GM21737 (cell line): Measurements from ENCODE around the gene UBE2L3.
"Not testable (repeated sequence)": the region's sequence is repeated elsewhere in the genome, so short reads cannot be mapped to it uniquely, and the experiment has no call there.

ENCODE experiments used
- ATAC-seq: cut with Tn5 transposase; IDR thresholded peaks from one replicate; pipeline ENCODE4 v1.9.1; 2021; ENCODE audit warnings: mild to moderate bottlenecking, moderate library complexity; ENCODE audit not compliant: unreplicated experiment

UBE2L3 gene

DNA sequence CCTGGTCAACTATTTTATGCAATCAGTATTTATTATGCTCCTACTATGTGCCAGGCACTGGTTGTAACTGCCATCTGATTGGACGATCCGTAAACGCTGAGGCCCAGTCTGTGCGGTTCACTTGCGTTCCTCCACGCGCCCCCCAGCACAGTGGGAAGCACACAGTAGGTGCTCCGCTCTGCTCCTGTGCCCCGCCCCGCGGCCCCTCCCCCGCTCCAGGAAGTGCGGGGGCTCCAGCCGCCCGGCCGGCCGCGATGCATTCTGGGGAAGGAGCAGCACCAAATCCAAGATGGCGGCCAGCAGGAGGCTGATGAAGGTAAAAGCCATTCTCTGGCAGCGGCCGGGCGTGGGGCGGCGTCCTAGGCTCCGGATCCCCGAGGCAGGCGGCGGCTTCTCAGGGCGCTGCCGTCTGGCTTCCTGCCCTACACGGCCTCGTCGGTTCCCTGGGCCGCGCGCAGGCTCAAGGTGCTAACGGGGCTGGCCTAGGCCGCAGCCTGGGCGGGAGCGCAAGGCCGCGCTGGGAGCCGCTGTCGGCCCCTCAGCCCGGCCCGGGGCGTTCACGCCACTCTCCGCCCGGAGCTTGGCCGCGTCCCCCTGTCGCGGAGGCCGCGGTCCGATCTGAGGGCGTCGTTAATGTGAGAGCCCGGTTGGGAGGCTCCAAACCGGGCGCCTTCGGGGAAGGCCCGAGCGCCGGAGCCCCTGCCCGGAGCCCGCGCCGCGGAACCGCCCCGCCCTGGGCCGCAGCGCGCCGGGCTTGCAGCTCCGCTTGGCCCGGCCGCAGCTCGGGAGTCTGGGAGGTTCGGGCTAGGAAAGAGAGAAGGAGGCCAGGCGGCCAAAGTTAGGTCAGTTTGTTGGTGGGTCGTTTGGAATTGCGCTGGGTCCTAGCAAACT lies at the start of gene UBE2L3:
Gene UBE2L3 (plus strand): TSS at position 259 of the 891 bp plus-strand sequence. CDS start 31 bp downstream, at position 290.
- peak; percentile 66 for ATAC-seq

DNA sequence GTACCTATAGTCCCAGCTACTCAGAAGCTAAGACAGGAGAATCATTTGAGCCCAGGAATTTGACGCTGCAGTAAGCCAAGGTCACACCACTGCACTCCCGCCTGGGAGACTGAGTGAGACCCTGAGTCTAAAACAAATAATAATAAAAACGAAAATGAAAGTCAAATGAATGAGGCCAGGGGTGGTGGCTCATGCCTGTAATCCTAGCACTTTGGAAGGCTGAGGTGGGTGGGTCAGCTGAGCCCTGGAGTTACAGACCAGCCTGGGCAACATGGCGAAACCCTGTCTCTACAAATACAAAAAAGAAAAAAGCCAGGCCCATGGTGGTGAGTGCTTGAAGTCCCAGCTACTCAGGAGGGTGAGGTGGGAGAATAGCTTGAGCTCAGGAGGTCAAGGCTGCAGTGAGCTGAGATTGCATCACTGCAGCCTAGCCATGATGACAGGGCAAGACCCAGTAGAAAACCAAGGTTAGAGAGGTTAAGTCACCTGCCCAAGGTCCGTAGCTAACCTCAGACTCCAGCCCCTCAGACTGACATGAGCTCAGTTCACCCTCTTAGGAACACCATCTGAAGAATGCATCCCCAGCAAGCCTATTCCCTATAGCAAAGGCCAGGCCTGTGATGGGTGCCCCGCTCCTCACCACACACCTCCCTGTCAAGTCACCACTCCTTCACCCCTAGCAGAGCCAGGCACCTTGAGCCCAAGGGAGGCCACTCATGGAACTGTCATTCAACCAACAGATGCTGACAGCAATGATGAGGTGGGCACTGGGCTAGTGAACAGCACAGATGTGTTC lies 40.6 kb upstream of the UBE2L3 start:
- not testable (repeated sequence) for ATAC-seq

DNA sequence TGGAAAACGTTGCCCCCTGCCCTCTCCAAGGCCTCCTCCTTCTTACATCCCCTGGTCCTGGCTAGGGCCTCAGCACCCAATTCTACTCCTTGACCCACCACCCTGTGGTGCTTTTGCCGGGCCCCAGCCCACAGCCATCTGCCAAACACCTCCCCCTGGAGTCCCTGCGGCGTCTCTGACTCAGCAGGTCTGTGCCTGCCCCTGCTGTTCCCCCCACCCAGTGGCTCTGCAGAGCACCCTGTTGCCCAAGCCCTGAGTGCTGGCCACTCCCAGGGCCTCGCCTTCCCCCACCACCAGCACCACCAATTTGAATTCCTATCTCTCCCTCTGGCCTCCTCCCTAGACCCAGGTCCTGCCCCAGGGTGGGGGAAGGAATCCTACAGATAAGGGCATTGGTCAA lies 36.0 kb upstream of the UBE2L3 start:
- ATAC-seq: not testable (repeated sequence)

DNA sequence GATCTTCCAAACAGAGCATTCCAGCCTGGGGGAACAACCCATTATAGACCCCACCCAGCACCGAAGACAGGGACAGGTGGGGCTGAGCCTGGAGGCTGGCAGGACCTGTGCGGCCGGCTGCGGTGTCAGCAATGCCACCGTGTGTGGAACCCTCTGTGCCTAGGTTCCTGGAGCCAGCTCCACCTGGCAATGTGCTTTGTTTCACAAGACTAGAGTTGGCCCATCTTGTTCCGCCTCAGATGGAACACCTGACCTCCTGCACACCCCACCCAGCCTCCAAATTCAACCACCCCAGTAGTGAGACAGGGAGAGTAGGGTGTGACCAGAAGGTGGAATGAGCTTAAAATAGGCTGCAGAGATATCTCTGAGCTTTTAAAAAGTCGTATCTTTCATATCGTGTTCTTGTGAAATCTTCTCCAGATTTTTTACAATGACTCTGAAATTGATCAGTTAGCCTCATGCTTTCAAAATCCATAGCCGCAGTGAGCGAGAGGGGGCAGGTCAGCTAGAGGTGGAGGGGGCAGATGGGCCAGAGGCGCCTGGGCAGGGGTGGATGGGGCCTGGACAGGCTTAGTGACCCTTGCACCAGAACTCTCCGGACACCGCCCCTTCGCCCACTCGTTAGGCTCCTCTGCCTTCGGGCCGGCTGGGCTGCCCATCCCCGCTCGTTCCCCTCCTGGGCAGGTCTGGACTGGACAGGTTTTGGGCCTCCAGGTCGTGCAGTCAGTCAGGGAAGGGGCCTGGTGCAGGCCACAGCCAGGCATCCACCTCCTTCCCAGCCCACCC lies 34.5 kb upstream of the UBE2L3 start:
- not testable (repeated sequence) for ATAC-seq

- ATAC-seq: not testable (repeated sequence)
Measured at GRCh38 chr22:21539862-21540261, 27.7 kb upstream of the UBE2L3 start.

DNA sequence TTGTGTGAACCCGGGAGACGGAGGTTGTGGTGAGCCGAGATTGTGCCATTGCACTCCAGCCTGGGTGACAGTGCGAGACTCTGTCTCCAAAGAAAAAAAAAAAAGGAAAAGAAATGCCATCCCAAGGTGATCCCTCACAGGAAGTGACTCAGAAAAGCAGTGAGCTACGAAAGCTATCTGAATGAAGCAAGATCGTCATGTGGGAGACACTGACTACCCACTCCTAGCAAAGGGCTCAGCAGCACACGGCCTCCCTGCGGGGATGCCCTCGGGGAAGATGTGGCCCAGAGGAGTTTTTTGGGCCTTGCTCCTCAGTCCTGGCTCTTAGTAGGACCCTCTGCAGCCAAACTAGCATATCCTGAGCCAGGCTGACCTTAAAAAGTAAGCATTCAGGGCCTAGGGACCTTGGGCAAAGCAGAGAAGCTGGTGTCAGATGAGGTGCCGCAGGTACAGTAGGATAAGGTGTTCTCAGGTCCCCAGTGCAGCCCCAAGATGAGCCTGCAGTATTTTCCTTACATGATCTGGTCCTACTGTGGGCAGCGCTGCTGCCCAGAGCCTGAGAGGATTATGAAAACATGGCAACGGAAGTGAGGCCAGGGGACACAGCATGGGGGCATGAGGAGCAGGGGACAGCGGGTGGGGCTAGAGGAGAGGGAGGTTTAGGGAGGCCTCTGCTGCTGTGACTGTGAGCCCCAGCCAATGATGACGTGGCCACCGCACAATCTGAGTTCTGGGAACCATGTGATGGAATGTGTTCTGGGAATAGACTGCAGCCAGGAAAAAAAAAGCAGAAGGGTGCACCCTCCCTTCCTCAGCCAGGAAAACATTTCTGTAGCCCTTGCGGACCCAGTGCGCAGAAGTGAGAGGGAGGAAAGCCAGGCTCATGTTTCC lies 22.8 kb upstream of the UBE2L3 start:
- not testable (repeated sequence) for ATAC-seq

DNA sequence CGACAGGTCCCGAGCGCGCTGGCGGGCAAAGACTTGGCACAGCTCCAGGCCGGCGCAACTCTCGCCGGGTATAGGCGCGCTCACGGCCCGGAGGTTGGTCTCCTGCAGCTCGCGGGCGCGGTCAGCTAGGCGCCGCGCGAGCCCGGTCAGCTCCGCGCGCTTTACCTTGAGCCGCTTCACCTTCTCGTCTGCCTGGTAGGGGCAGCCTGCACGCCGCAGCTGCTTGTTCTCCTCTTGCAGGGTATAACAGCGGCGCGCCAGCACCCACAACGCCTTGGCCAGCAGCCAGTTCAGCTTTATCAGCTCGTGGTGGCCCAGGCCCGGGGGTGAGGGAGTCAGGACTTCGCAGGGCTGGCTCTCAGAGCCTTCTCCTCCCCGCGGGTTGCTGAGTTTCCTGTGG lies 18.0 kb upstream of the UBE2L3 start:
- peak; percentile 10 for ATAC-seq

- peak; percentile 58 for ATAC-seq
Measured at GRCh38 chr22:21550008-21550677, 17.4 kb upstream of the UBE2L3 start.

DNA sequence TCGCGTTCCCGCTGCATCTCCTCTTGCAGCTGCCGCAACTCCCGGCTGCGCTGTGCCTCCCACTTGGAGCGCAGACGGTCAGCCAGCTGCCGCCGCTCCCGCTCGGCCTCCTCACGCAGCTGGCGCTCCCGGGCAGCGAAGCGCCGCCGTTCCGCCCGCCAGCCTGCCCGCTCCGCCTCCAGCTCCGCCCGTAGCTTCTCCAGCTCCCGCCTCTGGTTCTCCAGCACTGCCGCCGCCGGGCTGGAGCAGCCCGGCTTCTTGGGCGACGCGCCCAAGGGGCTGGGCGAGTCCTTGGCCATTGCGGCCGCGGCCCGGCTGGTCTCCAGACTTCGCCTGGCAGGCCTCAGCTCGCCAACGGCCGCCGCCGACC lies 16.9 kb upstream of the UBE2L3 start:
- ATAC-seq: peak; percentile 19

DNA sequence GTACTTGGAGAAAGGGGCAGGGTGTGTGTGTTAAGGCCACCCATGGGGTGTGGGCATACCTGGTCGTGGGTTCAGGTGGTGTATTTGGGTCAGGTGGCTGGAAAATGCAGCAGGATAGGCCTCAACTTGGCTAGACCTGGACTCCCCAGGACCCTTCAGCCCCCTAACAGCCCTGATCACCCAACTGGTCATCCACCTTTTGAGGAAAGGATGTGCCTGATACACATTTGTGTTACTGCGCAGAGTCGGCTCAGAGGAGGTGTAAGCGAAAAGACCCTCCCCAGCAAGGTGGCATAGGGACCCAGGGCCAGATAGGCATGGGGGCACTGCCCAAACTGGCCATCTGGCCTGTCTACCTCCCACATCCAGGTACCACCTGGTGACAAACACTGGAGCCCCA lies 16.2 kb upstream of the UBE2L3 start, which contains the start of gene RIMBP3C:
Gene RIMBP3C (minus strand): TSS at position 101 of the 400 bp plus-strand sequence. CDS start 485 bp downstream, outside the sequence.
- not testable (repeated sequence) for ATAC-seq

DNA sequence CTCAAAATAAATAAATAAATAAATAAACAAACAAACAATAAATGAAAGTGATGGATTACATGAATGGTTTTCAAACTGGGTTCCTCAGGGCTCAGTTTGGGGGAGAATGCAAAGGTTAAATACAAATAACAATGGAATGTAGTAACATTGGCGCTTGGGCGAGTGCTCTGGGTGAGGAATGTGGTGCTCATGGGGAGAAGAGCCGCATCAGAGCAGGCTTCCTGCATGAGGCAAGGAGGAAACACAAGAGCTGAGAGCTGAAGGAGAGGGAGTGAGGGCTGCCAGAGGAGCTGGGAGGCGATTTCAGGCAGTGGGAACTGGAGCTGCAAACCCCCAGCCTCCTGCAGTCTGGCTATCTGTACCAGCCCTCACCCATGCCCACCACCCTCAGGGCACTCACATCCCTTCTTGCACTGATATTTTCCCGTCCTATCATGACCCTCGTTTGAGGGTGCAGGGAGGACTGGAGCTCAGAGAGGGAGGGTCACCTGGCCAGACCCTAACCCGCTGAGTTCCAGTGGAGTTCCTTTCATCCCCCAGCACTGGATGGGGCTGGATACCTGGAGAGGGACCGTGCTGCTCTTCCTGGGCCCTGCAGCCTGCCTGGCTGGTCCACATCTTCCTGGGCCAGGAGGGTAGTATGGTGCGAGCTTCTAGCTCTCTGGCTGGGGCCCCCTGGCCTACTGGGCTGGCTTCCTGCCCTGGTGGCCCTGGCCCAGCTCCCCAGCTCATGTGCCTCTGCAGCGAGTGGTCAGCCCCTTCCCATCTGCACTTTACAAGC lies 8.0 kb upstream of the UBE2L3 start:
- not testable (repeated sequence) for ATAC-seq

- not testable (repeated sequence) for ATAC-seq
Measured at GRCh38 chr22:21560657-21561056, 6.9 kb upstream of the UBE2L3 start.

DNA sequence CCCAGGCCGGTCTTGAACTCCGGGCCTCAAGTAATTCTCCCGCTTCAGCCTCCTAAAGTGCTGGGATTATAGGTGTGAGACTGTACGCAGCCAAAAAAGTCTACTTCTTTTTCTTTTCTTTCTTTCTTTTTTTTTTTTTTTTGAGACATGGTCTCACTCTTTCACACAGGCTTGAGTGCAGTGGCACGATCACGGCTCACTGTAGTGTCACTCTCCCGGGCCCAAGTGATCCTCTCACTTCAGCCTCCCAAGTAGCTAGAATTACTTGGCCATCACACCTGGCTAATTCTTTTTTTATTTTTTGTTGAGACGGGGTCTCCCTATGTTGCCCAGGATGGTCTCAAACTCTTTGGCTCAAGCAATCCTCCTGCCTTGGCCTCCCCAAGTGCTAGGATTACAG lies 3.6 kb upstream of the UBE2L3 start:
- ATAC-seq: no peak

- ATAC-seq: no peak
Measured at GRCh38 chr22:21564411-21564810, 3.1 kb upstream of the UBE2L3 start.

- ATAC-seq: no peak
Measured at GRCh38 chr22:21568347-21569075, 997 bp downstream of the UBE2L3 start.

DNA sequence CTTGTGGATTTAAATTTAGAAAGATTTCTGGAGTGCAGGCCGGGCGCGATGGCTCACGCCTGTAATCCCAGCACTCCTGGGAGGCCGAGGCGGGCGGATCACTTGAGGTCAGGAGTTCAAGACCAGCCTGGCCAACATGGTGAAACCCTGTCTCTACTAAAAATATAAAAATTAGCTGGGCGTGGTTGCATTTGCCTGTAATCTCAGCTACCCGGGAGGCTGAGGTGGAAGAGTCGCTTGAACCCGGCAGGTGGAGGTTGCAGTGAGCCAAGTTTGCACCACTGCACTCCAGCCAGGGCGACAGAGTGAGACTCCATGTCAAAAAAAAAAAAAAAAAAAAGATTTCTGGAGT lies 1.5 kb downstream of the UBE2L3 start:
- not testable (repeated sequence) for ATAC-seq

DNA sequence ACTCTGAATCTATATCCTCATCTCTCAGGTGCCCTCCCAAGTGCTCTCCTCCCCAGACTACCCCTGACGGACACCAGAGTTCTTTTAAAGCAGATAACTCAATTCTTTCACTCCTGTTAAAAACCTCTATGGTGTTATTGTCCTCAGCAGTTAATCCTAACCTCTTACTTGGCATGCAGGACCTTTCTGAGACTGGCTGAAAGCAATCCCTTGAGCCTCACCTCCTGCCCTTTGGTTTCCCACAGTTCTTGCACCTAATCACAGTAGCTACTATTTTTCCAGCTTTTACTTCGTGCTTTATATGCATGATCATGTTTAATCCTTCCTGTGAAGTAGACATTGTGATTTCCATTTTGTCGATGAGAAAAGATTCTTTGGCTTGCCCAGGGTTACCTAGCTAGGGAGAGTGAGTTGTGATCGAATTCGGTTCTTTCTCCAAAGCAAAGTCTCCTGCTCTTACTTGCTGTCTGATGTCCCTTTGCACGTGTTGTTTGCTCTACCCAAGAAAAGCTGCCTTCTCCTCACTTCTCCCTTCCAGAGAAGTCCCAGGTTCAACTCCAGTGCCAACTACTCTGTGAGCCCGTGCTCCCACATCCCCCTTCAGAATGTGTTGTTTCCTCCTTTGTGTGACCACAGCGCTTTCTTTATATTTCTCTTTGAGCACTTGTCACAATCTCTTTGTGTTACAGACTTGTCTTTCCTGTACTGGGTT lies 2.1 kb downstream of the UBE2L3 start:
- ATAC-seq: no peak
